ENCODE results near the gene ZCCHC7.

ZCCHC7 gene

GRCh38 chr9:37229455-37229854, 109.1 kb downstream of the ZCCHC7 start:
- Mint-ChIP-seq H3K27me3 (ENCODE audit: low read depth, poor library complexity) (no peaks in the 10 kb centered on the region), H3K36me3 (ENCODE audit: low read depth) (peaks cover 10% of the 10 kb centered on the region), H3K9me3 (no peaks in the 10 kb centered on the region), H3K4me3 (no peak overlapping the region), H3K4me1 (peaks cover 4% of the 10 kb centered on the region), H3K27ac (no peak overlapping the region)
- no peak for DNase-seq
- TF ChIP-seq, protein P1, sequence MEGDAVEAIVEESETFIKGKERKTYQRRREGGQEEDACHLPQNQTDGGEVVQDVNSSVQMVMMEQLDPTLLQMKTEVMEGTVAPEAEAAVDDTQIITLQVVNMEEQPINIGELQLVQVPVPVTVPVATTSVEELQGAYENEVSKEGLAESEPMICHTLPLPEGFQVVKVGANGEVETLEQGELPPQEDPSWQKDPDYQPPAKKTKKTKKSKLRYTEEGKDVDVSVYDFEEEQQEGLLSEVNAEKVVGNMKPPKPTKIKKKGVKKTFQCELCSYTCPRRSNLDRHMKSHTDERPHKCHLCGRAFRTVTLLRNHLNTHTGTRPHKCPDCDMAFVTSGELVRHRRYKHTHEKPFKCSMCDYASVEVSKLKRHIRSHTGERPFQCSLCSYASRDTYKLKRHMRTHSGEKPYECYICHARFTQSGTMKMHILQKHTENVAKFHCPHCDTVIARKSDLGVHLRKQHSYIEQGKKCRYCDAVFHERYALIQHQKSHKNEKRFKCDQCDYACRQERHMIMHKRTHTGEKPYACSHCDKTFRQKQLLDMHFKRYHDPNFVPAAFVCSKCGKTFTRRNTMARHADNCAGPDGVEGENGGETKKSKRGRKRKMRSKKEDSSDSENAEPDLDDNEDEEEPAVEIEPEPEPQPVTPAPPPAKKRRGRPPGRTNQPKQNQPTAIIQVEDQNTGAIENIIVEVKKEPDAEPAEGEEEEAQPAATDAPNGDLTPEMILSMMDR (IDR thresholded peaks at IDR 0.05), result no peak

GRCh38 chr9:37229882-37230482, 109.6 kb downstream of the ZCCHC7 start:
- no peak overlapping the region for H3K27ac Mint-ChIP-seq
- no peak for DNase-seq
- TF ChIP-seq, protein P1 (IDR thresholded peaks at IDR 0.05), result no peak
- no peaks in the 10 kb centered on the region for H3K9me3 Mint-ChIP-seq
- peaks cover 10% of the 10 kb centered on the region for H3K36me3 Mint-ChIP-seq (ENCODE audit: low read depth)
- peaks cover 4% of the 10 kb centered on the region for H3K4me1 Mint-ChIP-seq
- no peak overlapping the region for H3K4me3 Mint-ChIP-seq
- H3K27me3 Mint-ChIP-seq (ENCODE audit: low read depth, poor library complexity), result no peaks in the 10 kb centered on the region

- DNase-seq, result no peak
- Mint-ChIP-seq H3K4me1 (peaks cover 4% of the 10 kb centered on the region), H3K36me3 (ENCODE audit: low read depth) (peaks cover 18% of the 10 kb centered on the region), H3K4me3 (no peak overlapping the region), H3K27ac (no peak overlapping the region), H3K9me3 (no peaks in the 10 kb centered on the region), H3K27me3 (ENCODE audit: low read depth, poor library complexity) (no peaks in the 10 kb centered on the region)
- TF ChIP-seq, protein P1 (IDR thresholded peaks at IDR 0.05), result no peak
Measured at GRCh38 chr9:37236822-37237221, 116.4 kb downstream of the ZCCHC7 start.

DNA sequence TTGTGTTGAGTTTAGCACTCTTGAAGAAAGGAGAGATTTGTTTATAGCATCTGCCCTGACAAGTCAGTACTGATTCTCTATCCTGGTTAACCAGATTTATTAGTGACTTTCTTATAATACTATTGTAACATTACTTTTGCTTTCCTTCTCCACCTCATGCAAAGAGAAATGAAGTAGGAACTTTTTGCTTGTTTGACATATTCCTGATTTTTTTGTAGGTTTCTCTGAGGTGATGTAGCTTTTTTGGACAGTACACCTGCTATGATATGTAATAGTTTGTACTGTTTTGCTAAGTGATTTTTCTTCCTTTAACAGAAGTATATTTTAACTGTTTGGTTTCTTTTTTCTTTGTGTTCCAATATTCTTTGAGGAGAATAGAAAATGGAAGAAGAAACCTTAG, 117.7 kb downstream of the ZCCHC7 start:
- TF ChIP-seq, protein P1 (IDR thresholded peaks at IDR 0.05), result no peak
- DNase-seq, result no peak
- Mint-ChIP-seq H3K4me1 (peaks cover 4% of the 10 kb centered on the region), H3K27ac (no peak overlapping the region), H3K9me3 (no peaks in the 10 kb centered on the region), H3K36me3 (ENCODE audit: low read depth) (peaks cover 18% of the 10 kb centered on the region), H3K27me3 (ENCODE audit: low read depth, poor library complexity) (no peaks in the 10 kb centered on the region), H3K4me3 (no peak overlapping the region)

DNA sequence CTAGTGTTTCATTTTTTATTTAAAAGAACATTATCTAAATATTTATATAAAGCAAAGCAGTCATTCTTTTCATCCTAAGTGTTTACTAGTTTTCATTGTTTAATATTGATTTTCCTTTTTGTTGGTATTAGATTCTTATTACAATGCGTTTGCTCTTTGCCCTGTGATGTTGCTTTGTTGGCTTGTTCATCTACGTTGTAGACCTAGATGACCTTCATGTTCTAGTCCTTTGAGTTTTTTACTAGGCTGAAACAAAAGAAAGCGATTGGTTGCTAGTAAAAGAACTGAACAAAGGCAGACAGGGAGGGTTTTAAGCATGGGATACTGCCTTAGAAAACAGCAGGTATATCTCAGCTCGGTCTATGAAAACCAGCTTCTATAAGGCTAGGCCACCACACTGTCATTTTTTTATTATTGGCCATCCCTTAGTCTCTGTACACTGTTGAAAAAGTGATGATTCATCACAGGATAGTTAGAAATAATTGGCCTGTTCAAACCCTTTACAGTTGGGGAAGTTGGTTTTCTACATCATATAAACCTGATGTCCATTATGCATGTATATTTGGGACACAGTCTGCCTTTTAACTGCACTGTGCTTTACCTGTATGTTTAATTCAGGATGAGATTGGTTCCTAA, 119.0 kb downstream of the ZCCHC7 start:
- no peak for DNase-seq
- H3K27ac Mint-ChIP-seq, result no peak overlapping the region
- no peak overlapping the region for H3K4me3 Mint-ChIP-seq
- peaks cover 9% of the 10 kb centered on the region for H3K36me3 Mint-ChIP-seq (ENCODE audit: low read depth)
- no peaks in the 10 kb centered on the region for H3K27me3 Mint-ChIP-seq (ENCODE audit: low read depth, poor library complexity)
- TF ChIP-seq, protein P1 (IDR thresholded peaks at IDR 0.05), result no peak
- H3K9me3 Mint-ChIP-seq, result no peaks in the 10 kb centered on the region
- H3K4me1 Mint-ChIP-seq, result peaks cover 6% of the 10 kb centered on the region

DNA sequence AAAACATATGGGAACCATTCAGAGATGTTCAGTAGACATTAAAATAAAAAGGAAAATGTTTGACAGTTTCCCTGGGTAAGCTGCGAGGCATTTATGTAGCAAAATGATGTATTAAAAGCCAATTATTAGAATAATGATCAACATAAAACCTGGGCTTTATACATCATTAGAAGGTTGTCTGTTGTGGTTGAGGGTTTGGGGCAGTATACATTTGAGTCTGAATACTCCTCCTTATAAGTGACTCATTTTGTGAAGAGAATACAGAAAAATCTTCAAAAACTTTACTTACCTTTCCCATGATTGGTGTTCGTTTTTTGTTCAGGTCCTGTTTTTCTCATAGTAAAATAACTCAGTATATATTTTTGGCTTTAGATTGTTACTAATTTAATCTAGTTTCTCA, 119.5 kb downstream of the ZCCHC7 start:
- no peak overlapping the region for H3K4me3 Mint-ChIP-seq
- TF ChIP-seq, protein P1 (IDR thresholded peaks at IDR 0.05), result no peak

More for the DNA sequence above, 119.5 kb downstream of the ZCCHC7 start:
- no peaks in the 10 kb centered on the region for H3K9me3 Mint-ChIP-seq
- H3K27me3 Mint-ChIP-seq (ENCODE audit: low read depth, poor library complexity), result no peaks in the 10 kb centered on the region
- H3K27ac Mint-ChIP-seq, result no peak overlapping the region
- H3K36me3 Mint-ChIP-seq (ENCODE audit: low read depth), result peaks cover 8% of the 10 kb centered on the region
- DNase-seq, result no peak
- peaks cover 6% of the 10 kb centered on the region for H3K4me1 Mint-ChIP-seq
